H1 (cell line): ENCODE results near the gene NRDE2. TPM values are rescaled to one million over a fixed set of nuclear protein-coding genes. Genes with fewer than 3 reads are reported as not detected.

ENCODE experiments used
- CTCF ChIA-PET: fragments of 300-600 bp; sonication (Branson Sonifier 250); formaldehyde crosslinking; loops from one replicate; lab custom pipeline; 2021; ENCODE audit not compliant: partially characterized antibody; lab: Charles Lee
- POLR2A ChIA-PET: fragments of 300-600 bp; sonication (Branson Sonifier 250); formaldehyde crosslinking; loops from one replicate; lab custom pipeline; 2021; ENCODE audit warnings: inconsistent platforms; ENCODE audit not compliant: partially characterized antibody; lab: Charles Lee
- DNase-seq, 2 experiments: peaks; one replicate each; pipeline versions ENCODE4 v3.0.0 to v3.0.0-alpha.2; 2010 to 2022; ENCODE audit warnings: low spot score in 2 of 2, low read depth in 1 of 2, mixed read lengths in 1 of 2
- FAIRE-seq: peaks from 2 replicates; lab custom pipeline; 2011; peaks lifted over from hg19 to GRCh38; lab: Jason Lieb, UNC
- H2AFZ ChIP-seq: 2 replicates; pipeline ENCODE4 v1.8.1; 2012; ENCODE audit warnings: low read length, inconsistent platforms
- H2AK5ac ChIP-seq: 2 replicates; pipeline ENCODE4 v1.6.1; 2013; ENCODE audit warnings: low read depth, low read length
- H2BK120ac ChIP-seq: replicated peaks from 2 replicates; pipeline ENCODE3; 2013; ENCODE audit warnings: low read depth, low read length, inconsistent platforms
- H2BK12ac ChIP-seq: 2 replicates; pipeline ENCODE4 v1.6.1; 2013; ENCODE audit warnings: low read depth, low read length
- H2BK15ac ChIP-seq: 2 replicates; pipeline ENCODE4 v1.6.1; 2013; ENCODE audit warnings: low read length
- H2BK20ac ChIP-seq: 2 replicates; pipeline ENCODE4 v1.6.1; 2013; ENCODE audit warnings: low read length
- H2BK5ac ChIP-seq: 2 replicates; pipeline ENCODE4 v1.6.1; 2013; ENCODE audit warnings: low read depth, low read length
- H3K14ac ChIP-seq: 2 replicates; pipeline ENCODE4 v1.6.1; 2013; ENCODE audit warnings: inconsistent platforms; ENCODE audit not compliant: insufficient read length
- H3K18ac ChIP-seq: 2 replicates; pipeline ENCODE4 v1.6.1; 2013; ENCODE audit warnings: low read length; ENCODE audit errors: extremely low read depth
- H3K23ac ChIP-seq: 2 replicates; pipeline ENCODE4 v1.6.1; 2013; ENCODE audit warnings: inconsistent platforms; ENCODE audit not compliant: insufficient read length
- H3K23me2 ChIP-seq: 2 replicates; pipeline ENCODE4 v1.6.1; 2013; ENCODE audit warnings: low read depth, low read length
- H3K27ac ChIP-seq: 2 replicates; pipeline ENCODE4 v1.6.1; 2011; ENCODE audit warnings: low read depth, low read length, inconsistent platforms
- H3K27me3 ChIP-seq, 4 experiments: replicated peaks in 1 of 4; 1 replicate in 1 of 4; 2 replicates in 3 of 4; pipeline versions ENCODE4 v1.6.1 to v1.8.1; 2011 to 2013; ENCODE audit warnings: low read length in 3 of 4, mild to moderate bottlenecking in 3 of 4, inconsistent platforms in 2 of 4, mixed read lengths in 2 of 4, moderate library complexity in 1 of 4; ENCODE audit not compliant: control insufficient read depth in 3 of 4, insufficient read depth in 3 of 4; ENCODE audit errors: extremely low read depth in 1 of 4
- H3K36me3 ChIP-seq, 4 experiments: 2 replicates each; pipeline versions ENCODE4 v1.6.1 to v1.8.1; 2011 to 2013; ENCODE audit warnings: mild to moderate bottlenecking in 4 of 4, low read length in 3 of 4, moderate library complexity in 2 of 4, control low read depth in 1 of 4, inconsistent platforms in 1 of 4; ENCODE audit not compliant: insufficient read depth in 4 of 4, control insufficient read depth in 2 of 4
- H3K4ac ChIP-seq: replicated peaks from 2 replicates; pipeline ENCODE3; 2013; ENCODE audit warnings: low read length, low read depth, mixed read lengths, inconsistent platforms; ENCODE audit not compliant: insufficient read length
- H3K4me1 ChIP-seq, 4 experiments: replicated peaks in 1 of 4; 1 replicate in 1 of 4; 2 replicates in 3 of 4; pipeline versions ENCODE4 v1.6.1 to v1.8.1; 2011 to 2013; ENCODE audit warnings: low read length in 3 of 4, inconsistent platforms in 2 of 4, mixed read lengths in 1 of 4; ENCODE audit not compliant: insufficient read depth in 4 of 4, control insufficient read depth in 3 of 4
- H3K4me2 ChIP-seq, 2 experiments: 2 replicates each; pipeline versions ENCODE4 v1.6.1 to v1.8.1; 2011 to 2013; ENCODE audit warnings: low read depth in 2 of 2, low read length in 2 of 2, control low read depth in 1 of 2, inconsistent platforms in 1 of 2, mild to moderate bottlenecking in 1 of 2; ENCODE audit not compliant: insufficient read depth in 1 of 2
- H3K4me3 ChIP-seq, 4 experiments: fragments of 200-600, 300-600 bp in 1 of 4; sonication (generic), shearing (Covaris generic), sonication (Bioruptor Twin) in 1 of 4; 2 replicates each; pipeline versions ENCODE4 v1.5.1 to v1.8.1; 2011 to 2016; ENCODE audit warnings: low read length in 4 of 4, low read depth in 3 of 4, control low read depth in 2 of 4, inconsistent platforms in 2 of 4, mild to moderate bottlenecking in 2 of 4, mixed read lengths in 1 of 4, moderate library complexity in 1 of 4; ENCODE audit not compliant: insufficient read depth in 2 of 4; ENCODE audit errors: extremely low read depth in 1 of 4
- H3K56ac ChIP-seq: replicated peaks from 2 replicates; pipeline ENCODE3; 2013; ENCODE audit warnings: low read depth, mild to moderate bottlenecking, mixed read lengths, low read length, inconsistent platforms; ENCODE audit not compliant: insufficient read length
- H3K79me1 ChIP-seq: 2 replicates; pipeline ENCODE4 v1.6.1; 2013; ENCODE audit warnings: low read depth, low read length, control low read depth
- H3K79me2 ChIP-seq, 2 experiments: 2 replicates each; pipeline versions ENCODE4 v1.6.1 to v1.8.1; 2012 to 2013; ENCODE audit warnings: low read length in 2 of 2, mild to moderate bottlenecking in 2 of 2, inconsistent platforms in 1 of 2; ENCODE audit not compliant: insufficient read depth in 2 of 2, control insufficient read depth in 1 of 2
- H3K9ac ChIP-seq, 4 experiments: replicated peaks in 1 of 4; 1 replicate in 1 of 4; 2 replicates in 3 of 4; pipeline versions ENCODE4 v1.6.1 to v1.8.1; 2011 to 2013; ENCODE audit warnings: low read depth in 3 of 4, low read length in 3 of 4, control low read depth in 2 of 4, mild to moderate bottlenecking in 2 of 4, moderate library complexity in 2 of 4, inconsistent platforms in 1 of 4; ENCODE audit errors: extremely low read depth in 1 of 4
- H3K9me3 ChIP-seq, 2 experiments: 2 replicates each; pipeline versions ENCODE4 v1.6.1 to v1.8.1; 2012 to 2013; ENCODE audit warnings: mild to moderate bottlenecking in 2 of 2, moderate library complexity in 2 of 2, control low read depth in 1 of 2, inconsistent platforms in 1 of 2, low read depth in 1 of 2, low read length in 1 of 2, mixed read lengths in 1 of 2; ENCODE audit not compliant: insufficient read depth in 2 of 2
- H4K20me1 ChIP-seq, 2 experiments: replicated peaks in 1 of 2; 2 replicates each; pipeline versions ENCODE3 to v1.8.1; 2011 to 2013; ENCODE audit warnings: inconsistent platforms in 2 of 2, low read length in 2 of 2, mild to moderate bottlenecking in 1 of 2; ENCODE audit not compliant: insufficient read depth in 2 of 2, control insufficient read depth in 1 of 2
- H4K5ac ChIP-seq: 2 replicates; pipeline ENCODE4 v1.6.1; 2013; ENCODE audit warnings: low read length, low read depth, mixed read lengths, inconsistent platforms; ENCODE audit not compliant: insufficient read length
- H4K8ac ChIP-seq: 2 replicates; pipeline ENCODE4 v1.8.0; 2013; ENCODE audit warnings: mild to moderate bottlenecking, moderate library complexity, low read length, inconsistent platforms; ENCODE audit not compliant: insufficient read depth; ENCODE audit errors: extremely low read depth
- H4K91ac ChIP-seq: replicated peaks from 2 replicates; pipeline ENCODE3; 2013; ENCODE audit warnings: low read length, mixed read lengths, inconsistent platforms; ENCODE audit not compliant: insufficient read length
- RFX5 ChIP-seq: IDR thresholded peaks from 2 replicates; pipeline ENCODE4 v1.6.1; 2011; ENCODE audit warnings: low read depth, low read length, improper control_type of control experiment, borderline replicate concordance
- ZNF274 ChIP-seq: IDR thresholded peaks from 2 replicates; pipeline ENCODE4 v1.7.0; 2012; ENCODE audit warnings: low read length, borderline replicate concordance; ENCODE audit errors: extremely low read depth
- WGBS, 2 experiments: shearing (Covaris generic) in 1 of 2; methylation state at CpG; one replicate each; pipeline versions ENCODE4 v1.1.6 to v1.1.7; 2013 to 2015; ENCODE audit warnings: low lambda C conversion rate in 2 of 2, mixed read lengths in 2 of 2, inconsistent platforms in 1 of 2, low coverage in 1 of 2, missing lambda C conversion rate in 1 of 2; ENCODE audit not compliant: insufficient replicate concordance in 2 of 2, insufficient coverage in 1 of 2, insufficient read length in 1 of 2; ENCODE audit errors: extremely low coverage in 1 of 2, missing lambda C conversion rate in 1 of 2; 5-methylcytosine and 5-hydroxymethylcytosine counted together
- polyA plus RNA-seq, 7 experiments: library from polyadenylated mRNA; depleted of rRNA in 3 of 7; stranded (reverse) in 5 of 7; unstranded in 2 of 7; fragments of >200 nt in 5 of 7; fragments of 200-250 nt in 2 of 7; gene quantifications; 1 replicate in 5 of 7; 2 replicates in 1 of 7; 4 replicates in 1 of 7; pipeline versions ENCODE4 v1.2.1 to v1.2.3, GENCODE V29; 2011 to 2013; ENCODE audit warnings: missing spikeins in 2 of 7, mixed read lengths in 2 of 7
- total RNA-seq: library from RNA; stranded (reverse); fragmentation: NEBNext Ultra II Directional; extraction: Animal tissue kit (Norgen Biotek cat#: 25700); gene quantifications from 2 replicates; pipeline ENCODE4 v1.2.1, GENCODE V29; 2021

Gene NRDE2
- total and polyA plus RNA-seq, 2 of the 8 experiments (the other 6 are each of a cell fraction or from before 2014, with no cell fraction given) = 4.9 to 12.1 TPM

GRCh38 chr14:90332271-90332584 is 487 bp upstream of the NRDE2 start:
- Histone ChIP-seq H2BK12ac (no peak overlapping the region), H3K23me2 (0 out of 2 replicates have a peak, but pooled peaks cover 2% of the 10 kb centered on the region), H3K27ac (peak overlapping the region; percentile 51; the same call in 1 of the 2 replicates), H4K8ac (no peak overlapping the region), H2BK20ac (no peak overlapping the region), H3K4me3 (peak overlapping the region; percentile 11 to 71 (median 32); a peak in 5 of 8 replicates), H3K9me3 (no peaks in the 10 kb centered on the region), H3K79me2 (peaks cover 0 to 21% of the 10 kb centered on the region in 2 experiments; a peak in 2 of 4 replicates), H3K4me1 (peaks cover 0 to 3% (median 0%) of the 10 kb centered on the region in 4 experiments; a peak in 2 of 7 replicates), H3K14ac (no peak overlapping the region), H3K56ac (no peak overlapping the region), H2AK5ac (no peak overlapping the region), H3K27me3 (peaks cover 0 to 5% (median 0%) of the 10 kb centered on the region in 4 experiments; a peak in 3 of 7 replicates), H3K23ac (no peak overlapping the region), H4K91ac (no peak overlapping the region), H3K4ac (no peak overlapping the region), H2BK15ac (no peak overlapping the region), H3K36me3 (no peaks in the 10 kb centered on the region), H3K79me1 (peaks cover 3% of the 10 kb centered on the region; the same call in 1 of the 2 replicates), H4K5ac (peak overlapping the region; percentile 42), H4K20me1 (no peaks in the 10 kb centered on the region), H3K9ac (no peak overlapping the region; a peak in 1 of 7 replicates), H2BK5ac (no peak overlapping the region), H2AFZ (peak overlapping the region; percentile 83), H2BK120ac (no peak overlapping the region), H3K18ac (no peak overlapping the region), H3K4me2 (peak overlapping the region; percentile 62 to 87)
- CTCF ChIA-PET = no interaction called here
- FAIRE-seq (no peak), DNase-seq (no peak)
- 56% methylated on average over 6 of the region's 6 CpGs; no CpG with 5 or more reads in 1 of the 2 experiments for WGBS, 2 experiments
- TF ChIP-seq ZNF274 = no peak
- TF ChIP-seq RFX5 = no peak
- POLR2A ChIA-PET = interaction anchor here (0.9 kb wide), 1 partner anchor 13 kb away, joined by 3 read pairs; no protein-coding TSS in a partner anchor
